ENCODE measurements around the gene TPRG1.

DNA sequence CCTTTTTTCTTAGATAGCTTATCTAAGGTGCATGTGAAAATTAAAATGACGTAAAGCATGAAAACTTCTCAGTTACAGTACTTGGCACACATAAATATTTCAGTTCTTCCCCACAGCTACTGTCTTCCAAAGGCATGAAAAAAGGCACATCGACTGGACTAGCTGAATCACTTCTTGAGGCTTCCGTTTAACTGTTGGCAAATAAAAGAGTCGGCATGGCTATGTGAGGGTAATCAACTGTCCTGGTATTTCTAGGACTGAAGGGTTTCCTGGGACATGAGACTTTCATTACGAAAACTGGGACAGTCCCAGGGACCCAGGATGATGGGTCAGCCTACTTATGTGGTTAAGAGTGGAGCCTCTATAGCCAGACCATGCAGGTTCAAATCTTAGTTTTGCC is 168.2 kb downstream of the TPRG1 start:
- no peak for TF ChIP-seq POLR2A (IDR thresholded peaks at IDR 0.05; ENCODE audit: low read depth, low read length)
- TF ChIP-seq, protein P1, sequence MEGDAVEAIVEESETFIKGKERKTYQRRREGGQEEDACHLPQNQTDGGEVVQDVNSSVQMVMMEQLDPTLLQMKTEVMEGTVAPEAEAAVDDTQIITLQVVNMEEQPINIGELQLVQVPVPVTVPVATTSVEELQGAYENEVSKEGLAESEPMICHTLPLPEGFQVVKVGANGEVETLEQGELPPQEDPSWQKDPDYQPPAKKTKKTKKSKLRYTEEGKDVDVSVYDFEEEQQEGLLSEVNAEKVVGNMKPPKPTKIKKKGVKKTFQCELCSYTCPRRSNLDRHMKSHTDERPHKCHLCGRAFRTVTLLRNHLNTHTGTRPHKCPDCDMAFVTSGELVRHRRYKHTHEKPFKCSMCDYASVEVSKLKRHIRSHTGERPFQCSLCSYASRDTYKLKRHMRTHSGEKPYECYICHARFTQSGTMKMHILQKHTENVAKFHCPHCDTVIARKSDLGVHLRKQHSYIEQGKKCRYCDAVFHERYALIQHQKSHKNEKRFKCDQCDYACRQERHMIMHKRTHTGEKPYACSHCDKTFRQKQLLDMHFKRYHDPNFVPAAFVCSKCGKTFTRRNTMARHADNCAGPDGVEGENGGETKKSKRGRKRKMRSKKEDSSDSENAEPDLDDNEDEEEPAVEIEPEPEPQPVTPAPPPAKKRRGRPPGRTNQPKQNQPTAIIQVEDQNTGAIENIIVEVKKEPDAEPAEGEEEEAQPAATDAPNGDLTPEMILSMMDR (conservative IDR thresholded peaks at IDR 0.05; ENCODE audit: low read depth, low read length): no peak
- TF ChIP-seq RCOR1 (IDR thresholded peaks at IDR 0.05; ENCODE audit: insufficient replicate concordance, low read length): no peak
- no peak for TF ChIP-seq SMC3 (IDR thresholded peaks at IDR 0.05; ENCODE audit: low read depth, low read length)
- TF ChIP-seq, protein P2, sequence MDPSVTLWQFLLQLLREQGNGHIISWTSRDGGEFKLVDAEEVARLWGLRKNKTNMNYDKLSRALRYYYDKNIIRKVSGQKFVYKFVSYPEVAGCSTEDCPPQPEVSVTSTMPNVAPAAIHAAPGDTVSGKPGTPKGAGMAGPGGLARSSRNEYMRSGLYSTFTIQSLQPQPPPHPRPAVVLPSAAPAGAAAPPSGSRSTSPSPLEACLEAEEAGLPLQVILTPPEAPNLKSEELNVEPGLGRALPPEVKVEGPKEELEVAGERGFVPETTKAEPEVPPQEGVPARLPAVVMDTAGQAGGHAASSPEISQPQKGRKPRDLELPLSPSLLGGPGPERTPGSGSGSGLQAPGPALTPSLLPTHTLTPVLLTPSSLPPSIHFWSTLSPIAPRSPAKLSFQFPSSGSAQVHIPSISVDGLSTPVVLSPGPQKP (IDR thresholded peaks at IDR 0.05; ENCODE audit: borderline replicate concordance, low read depth, low read length): no peak
